WERI-Rb-1 (cell line): ENCODE results near the gene IQGAP2.

Experiments
- DNase-seq: peaks from one replicate; pipeline ENCODE4 v3.0.0-alpha.2; 2020
- H3K27ac ChIP-seq: fragments of 250-450 bp; sonication (Bioruptor Pico); 2 replicates; pipeline ENCODE4 v1.5.1; 2020; ENCODE audit warnings: mild to moderate bottlenecking, moderate library complexity
- H3K27me3 ChIP-seq: fragments of 250-450 bp; sonication (Bioruptor Pico); 2 replicates; pipeline ENCODE4 v1.5.1; 2021; ENCODE audit warnings: mild to moderate bottlenecking, low read depth, moderate library complexity; ENCODE audit not compliant: insufficient read depth, severe bottlenecking
- H3K36me3 ChIP-seq: fragments of 250-450 bp; sonication (Bioruptor Pico); 2 replicates; pipeline ENCODE4 v1.5.1; 2020; ENCODE audit warnings: mild to moderate bottlenecking, moderate library complexity
- H3K4me3 ChIP-seq: 2 replicates; pipeline ENCODE4 v1.5.1; 2011; ENCODE audit warnings: low read depth, mild to moderate bottlenecking, control low read depth, low read length
- H3K9me3 ChIP-seq: fragments of 250-450 bp; sonication (Bioruptor Pico); 2 replicates; pipeline ENCODE4 v1.5.1; 2021; ENCODE audit warnings: mild to moderate bottlenecking, moderate library complexity; ENCODE audit not compliant: severe bottlenecking
- TF ChIP-seq, protein P1 (sequence below): IDR thresholded peaks from 2 replicates; pipeline ENCODE4 v1.5.1; 2011; ENCODE audit warnings: low read depth, mild to moderate bottlenecking, control low read depth, inconsistent platforms, low read length

The IQGAP2 gene

DNA sequence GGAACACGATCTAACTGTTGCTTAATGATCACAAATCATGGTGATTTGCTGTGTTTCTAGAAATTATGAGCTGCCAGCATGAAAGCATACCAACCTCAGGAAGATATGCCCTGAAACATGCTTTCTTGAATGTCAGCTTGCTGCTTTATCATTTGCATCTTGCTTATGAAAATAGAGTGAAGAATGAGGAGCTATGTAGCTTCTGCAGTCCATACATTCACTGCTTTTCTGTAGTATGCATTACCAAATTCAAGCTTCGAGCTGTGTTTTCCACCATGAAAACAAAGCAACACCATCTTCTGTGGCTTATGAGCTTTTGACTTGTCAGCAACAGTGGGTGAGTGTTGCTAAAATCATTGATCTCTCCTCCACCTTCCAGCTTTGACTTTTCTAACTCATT lies 203.6 kb downstream of the IQGAP2 start:
- no peak for DNase-seq
- H3K27me3 ChIP-seq = no peaks in the 10 kb centered on the region
- no peak overlapping the region for H3K4me3 ChIP-seq
- no peak overlapping the region for H3K27ac ChIP-seq
- TF ChIP-seq, protein P1, sequence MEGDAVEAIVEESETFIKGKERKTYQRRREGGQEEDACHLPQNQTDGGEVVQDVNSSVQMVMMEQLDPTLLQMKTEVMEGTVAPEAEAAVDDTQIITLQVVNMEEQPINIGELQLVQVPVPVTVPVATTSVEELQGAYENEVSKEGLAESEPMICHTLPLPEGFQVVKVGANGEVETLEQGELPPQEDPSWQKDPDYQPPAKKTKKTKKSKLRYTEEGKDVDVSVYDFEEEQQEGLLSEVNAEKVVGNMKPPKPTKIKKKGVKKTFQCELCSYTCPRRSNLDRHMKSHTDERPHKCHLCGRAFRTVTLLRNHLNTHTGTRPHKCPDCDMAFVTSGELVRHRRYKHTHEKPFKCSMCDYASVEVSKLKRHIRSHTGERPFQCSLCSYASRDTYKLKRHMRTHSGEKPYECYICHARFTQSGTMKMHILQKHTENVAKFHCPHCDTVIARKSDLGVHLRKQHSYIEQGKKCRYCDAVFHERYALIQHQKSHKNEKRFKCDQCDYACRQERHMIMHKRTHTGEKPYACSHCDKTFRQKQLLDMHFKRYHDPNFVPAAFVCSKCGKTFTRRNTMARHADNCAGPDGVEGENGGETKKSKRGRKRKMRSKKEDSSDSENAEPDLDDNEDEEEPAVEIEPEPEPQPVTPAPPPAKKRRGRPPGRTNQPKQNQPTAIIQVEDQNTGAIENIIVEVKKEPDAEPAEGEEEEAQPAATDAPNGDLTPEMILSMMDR = no peak
- no peaks in the 10 kb centered on the region for H3K9me3 ChIP-seq
- H3K36me3 ChIP-seq = peaks cover 16% of the 10 kb centered on the region

DNA sequence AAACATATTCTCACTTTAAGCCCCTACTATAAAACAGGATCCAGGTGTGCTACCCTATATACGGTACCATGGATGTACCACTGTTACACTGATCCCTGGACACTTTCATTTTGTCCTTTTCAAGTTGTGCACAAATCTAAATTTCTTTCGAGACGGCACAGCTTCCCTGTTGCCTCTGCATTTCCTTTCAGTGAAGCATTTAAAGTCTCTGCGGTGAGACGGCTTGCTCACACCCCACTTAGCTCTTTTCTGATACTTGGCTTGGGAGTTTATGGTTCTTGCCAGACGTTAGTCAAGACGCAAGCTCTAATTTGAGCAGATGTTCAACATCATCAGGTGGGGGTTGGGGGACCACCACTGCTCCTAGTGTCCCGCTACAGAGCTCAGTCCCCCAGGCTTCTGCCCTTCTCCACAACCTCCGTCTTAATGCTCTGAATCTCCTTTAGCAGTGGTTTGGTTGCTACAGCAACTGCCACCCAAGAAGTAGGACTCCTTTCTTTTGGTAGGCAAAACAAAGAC lies 204.3 kb downstream of the IQGAP2 start:
- Histone ChIP-seq H3K27me3 (no peaks in the 10 kb centered on the region), H3K4me3 (no peak overlapping the region), H3K36me3 (peaks cover 20% of the 10 kb centered on the region), H3K9me3 (no peaks in the 10 kb centered on the region), H3K27ac (no peak overlapping the region)
- TF ChIP-seq, protein P1 = no peak
- DNase-seq = no peak

DNA sequence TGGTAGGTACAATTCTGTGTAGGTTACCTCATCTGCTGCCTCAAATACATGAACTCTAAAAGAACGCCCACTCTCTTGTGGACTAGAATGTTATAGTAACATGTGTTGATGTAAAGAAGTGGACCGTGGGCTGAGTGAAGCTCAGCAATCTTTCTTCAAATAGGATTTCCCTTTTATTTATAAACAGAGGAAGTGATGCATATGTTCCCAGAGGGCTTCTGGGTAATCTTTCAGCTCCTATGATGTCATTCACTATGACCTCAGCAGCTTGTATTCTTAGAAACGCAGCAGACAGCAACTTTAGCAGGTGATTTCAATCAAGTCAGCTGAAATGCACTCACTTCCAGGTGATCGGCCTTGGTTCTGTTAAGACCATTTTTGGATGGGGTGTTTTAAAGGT lies 205.7 kb downstream of the IQGAP2 start:
- H3K4me3 ChIP-seq = no peak overlapping the region
- H3K27me3 ChIP-seq = no peaks in the 10 kb centered on the region
- H3K27ac ChIP-seq = no peak overlapping the region
- TF ChIP-seq, protein P1 = no peak
- DNase-seq = no peak
- no peaks in the 10 kb centered on the region for H3K9me3 ChIP-seq
- H3K36me3 ChIP-seq = peaks cover 15% of the 10 kb centered on the region

DNA sequence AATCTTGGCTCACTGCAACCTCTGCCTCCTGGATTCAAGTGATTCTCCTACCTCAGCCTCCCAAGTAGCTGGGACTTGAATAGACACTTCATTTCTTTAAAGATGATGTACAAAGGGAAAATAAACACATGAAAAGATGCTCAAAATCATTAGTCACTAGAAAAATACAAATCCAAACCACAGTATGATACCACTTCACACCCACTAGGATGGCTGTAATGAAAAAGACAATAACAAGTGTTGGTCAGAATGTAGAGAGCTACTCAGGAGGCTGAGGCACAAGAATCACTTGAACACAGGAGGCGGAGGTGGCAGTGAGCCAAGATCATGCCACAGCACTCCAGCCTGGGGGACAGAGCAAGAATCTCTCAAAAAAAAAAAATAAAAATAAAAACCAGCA lies 207.1 kb downstream of the IQGAP2 start:
- TF ChIP-seq, protein P1 = no peak
- no peaks in the 10 kb centered on the region for H3K27me3 ChIP-seq
- no peaks in the 10 kb centered on the region for H3K9me3 ChIP-seq
- peaks cover 7% of the 10 kb centered on the region for H3K36me3 ChIP-seq
- no peak for DNase-seq
- H3K27ac ChIP-seq = no peak overlapping the region
- H3K4me3 ChIP-seq = no peak overlapping the region

DNA sequence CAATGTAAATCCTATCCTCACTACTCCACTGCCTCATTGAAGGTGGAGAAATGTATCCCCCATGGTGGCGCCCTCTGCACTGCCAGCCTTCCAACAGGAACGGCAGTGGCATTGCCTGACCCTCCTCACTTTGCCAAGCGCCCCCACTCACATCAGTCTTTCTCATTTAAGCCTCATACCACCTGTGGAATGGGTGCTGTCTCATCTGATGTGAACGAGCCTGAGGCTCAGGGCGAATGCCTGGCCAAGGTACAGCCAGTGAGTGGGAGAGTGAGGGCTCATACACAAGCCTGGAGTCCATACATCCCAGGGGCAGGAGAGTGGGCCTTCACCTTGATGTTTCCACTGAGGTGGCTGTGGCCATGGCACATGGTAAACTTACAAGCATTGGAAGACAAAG lies 209.9 kb downstream of the IQGAP2 start:
- H3K36me3 ChIP-seq = peaks cover 5% of the 10 kb centered on the region

DNA sequence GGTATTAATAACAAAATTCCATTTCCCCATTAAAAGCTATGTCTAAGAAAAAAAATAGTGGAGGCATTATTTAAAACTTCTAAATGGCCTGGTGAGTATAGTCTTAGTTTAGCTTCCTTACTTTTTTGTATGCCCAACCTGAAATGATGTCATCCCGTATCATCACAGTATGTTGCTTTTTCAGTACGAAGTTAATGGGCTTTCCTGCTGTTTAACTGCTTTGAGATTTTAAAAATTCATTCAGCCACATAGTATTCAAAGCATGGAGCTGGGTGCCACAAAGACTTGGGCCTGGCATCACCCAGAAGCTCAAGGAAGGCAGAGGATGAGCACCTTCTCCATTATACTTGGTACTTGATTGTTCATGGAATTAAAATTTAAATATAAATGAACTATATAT lies 212.7 kb downstream of the IQGAP2 start:
- no peaks in the 10 kb centered on the region for H3K27me3 ChIP-seq
- H3K27ac ChIP-seq = no peak overlapping the region
- DNase-seq = no peak
- no peaks in the 10 kb centered on the region for H3K9me3 ChIP-seq
- peaks cover 5% of the 10 kb centered on the region for H3K36me3 ChIP-seq
- H3K4me3 ChIP-seq = no peak overlapping the region
- TF ChIP-seq, protein P1 = no peak

More for the DNA sequence above, 209.9 kb downstream of the IQGAP2 start:
- H3K27ac ChIP-seq = no peak overlapping the region
- H3K4me3 ChIP-seq = no peak overlapping the region
- no peaks in the 10 kb centered on the region for H3K9me3 ChIP-seq
- TF ChIP-seq, protein P1 = no peak
- no peaks in the 10 kb centered on the region for H3K27me3 ChIP-seq
- no peak for DNase-seq
